CD4-positive, alpha-beta T cell (primary cell): Measurements from ENCODE around the gene PROSER2. TPM values are rescaled to one million over a fixed set of nuclear protein-coding genes. Genes with fewer than 3 reads are reported as not detected.

Experiments used
- ATAC-seq: fragments of 200-7000 bp; cut with Tn5 transposase; one replicate; pipeline ENCODE4 v1.10.0; 2022; ENCODE audit warnings: mild to moderate bottlenecking; ENCODE audit not compliant: poor library complexity
- CTCF ChIA-PET: fragments of 350-600 bp; sonication (Branson Sonifier 250); formaldehyde crosslinking; loops from one replicate; lab custom pipeline; 2021; ENCODE audit warnings: antibody characterized with exemption, inconsistent platforms; lab: Charles Lee
- POLR2A ChIA-PET: fragments of 350-600 bp; sonication (Branson Sonifier 250); formaldehyde crosslinking; loops from one replicate; lab custom pipeline; 2021; ENCODE audit warnings: antibody characterized with exemption, inconsistent platforms; lab: Charles Lee
- DNase-seq, 14 experiments: peaks; one replicate each; pipeline ENCODE4 v3.0.0-alpha.2; 2013 to 2020; ENCODE audit warnings: mixed read lengths in 2 of 14
- H3K27ac ChIP-seq, 2 donors: one replicate each; pipeline versions ENCODE4 v1.5.1 to v1.7.0; 2013; ENCODE audit warnings: low read length in 2 of 2, low read depth in 1 of 2, mild to moderate bottlenecking in 1 of 2
- H3K27me3 ChIP-seq, 2 experiments: 1 replicate in 1 of 2; 2 replicates in 1 of 2; pipeline versions ENCODE4 v1.6.1 to v1.7.0; 2013; ENCODE audit warnings: low read length in 2 of 2, control low read depth in 1 of 2, mild to moderate bottlenecking in 1 of 2, moderate library complexity in 1 of 2; ENCODE audit not compliant: insufficient read depth in 2 of 2, control insufficient read depth in 1 of 2
- H3K36me3 ChIP-seq: one replicate; pipeline ENCODE4 v1.6.1; 2013; ENCODE audit warnings: low read length, control low read depth; ENCODE audit not compliant: insufficient read depth
- H3K4me1 ChIP-seq: one replicate; pipeline ENCODE4 v1.6.1; 2013; ENCODE audit warnings: low read length, control low read depth; ENCODE audit not compliant: insufficient read depth
- H3K4me3 ChIP-seq: one replicate; pipeline ENCODE4 v1.5.1; 2013; ENCODE audit warnings: mild to moderate bottlenecking, low read length, moderate library complexity
- H3K9me3 ChIP-seq, 2 experiments: 1 replicate in 1 of 2; 2 replicates in 1 of 2; pipeline versions ENCODE4 v1.6.1 to v1.7.0; 2013; ENCODE audit warnings: low read length in 2 of 2, mild to moderate bottlenecking in 2 of 2, control low read depth in 1 of 2, moderate library complexity in 1 of 2; ENCODE audit not compliant: control insufficient read depth in 1 of 2, insufficient read depth in 1 of 2
- H3K27ac Mint-ChIP-seq: one replicate; pipeline ENCODE4 v1.8.0; 2020; ENCODE audit warnings: mixed read lengths
- H3K27me3 Mint-ChIP-seq: one replicate; pipeline ENCODE4 v1.8.0; 2021; ENCODE audit warnings: mixed read lengths
- H3K36me3 Mint-ChIP-seq: one replicate; pipeline ENCODE4 v1.8.0; 2021; ENCODE audit warnings: low read depth, mixed read lengths
- H3K4me1 Mint-ChIP-seq: one replicate; pipeline ENCODE4 v1.8.0; 2021; ENCODE audit warnings: low read depth, mixed read lengths
- H3K4me3 Mint-ChIP-seq: one replicate; pipeline ENCODE4 v1.8.0; 2020; ENCODE audit warnings: mild to moderate bottlenecking, mixed read lengths
- H3K9me3 Mint-ChIP-seq: one replicate; pipeline ENCODE4 v1.8.0; 2020; ENCODE audit warnings: mixed read lengths
- CTCF ChIP-seq: fragments of 200-600 bp; IDR thresholded peaks from one replicate; pipeline ENCODE4 v1.8.0; 2022; ENCODE audit warnings: antibody characterized with exemption, mild to moderate bottlenecking
- intact Hi-C, 2 experiments: fragments of 100-400 bp; cut with DNase I in 1 of 2; cut with micrococcal nuclease in 1 of 2; formaldehyde crosslinking; loops; one replicate each; pipeline versions ENCODE4 v1.15.1 to v1.9.0; 2023 to 2025; cut with DNase I, micrococcal nuclease
- total RNA-seq, 174 experiments: library from RNA in 2 of 174; stranded (reverse) in 2 of 174; gene quantifications; one replicate each; pipeline ENCODE4 v1.2.3 and lab custom pipeline; 2021 to 2026

The PROSER2 gene
- total RNA-seq, 2 experiments from 2014 or later = 1.1 TPM

DNA sequence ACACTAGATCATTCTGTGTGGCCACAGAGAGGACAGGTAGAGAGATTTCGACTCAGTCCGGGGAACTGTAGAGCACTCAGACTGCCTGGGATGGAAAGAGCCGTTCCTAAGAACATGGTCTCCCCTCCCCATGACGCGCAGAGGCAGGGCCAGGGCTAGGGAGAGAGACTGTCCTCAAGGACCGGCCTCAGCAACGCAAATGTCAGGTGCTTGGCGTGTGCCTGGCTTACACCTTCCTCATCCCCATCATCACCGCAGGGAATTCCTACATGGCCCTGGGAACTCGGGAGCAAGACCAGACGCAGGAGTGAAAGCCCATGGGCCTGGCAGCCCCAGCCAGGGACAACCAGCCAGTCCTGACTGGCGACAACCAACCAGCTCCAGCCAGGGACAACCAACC, 55.6 kb downstream of the PROSER2 start:
- no peaks in the 10 kb centered on the region for H3K27me3 Mint-ChIP-seq
- peaks cover 4% of the 10 kb centered on the region for H3K4me1 Mint-ChIP-seq
- Histone ChIP-seq H3K4me1 (peaks cover 36% of the 10 kb centered on the region), H3K4me3 (no peak overlapping the region), H3K27me3 (no peaks in the 10 kb centered on the region), H3K36me3 (no peaks in the 10 kb centered on the region), H3K27ac (no peak overlapping the region), H3K9me3 (no peaks in the 10 kb centered on the region)
- H3K4me3 Mint-ChIP-seq = no peak overlapping the region
- H3K27ac Mint-ChIP-seq = no peak overlapping the region
- intact Hi-C loops = no loop called here
- CTCF ChIA-PET = no interaction called here
- no peaks in the 10 kb centered on the region for H3K9me3 Mint-ChIP-seq
- H3K36me3 Mint-ChIP-seq = no peaks in the 10 kb centered on the region
- ATAC-seq (no peak), DNase-seq (no peak)
- TF ChIP-seq CTCF = no peak
- POLR2A ChIA-PET = no interaction called here

- Histone ChIP-seq H3K36me3 (no peaks in the 10 kb centered on the region), H3K9me3 (no peaks in the 10 kb centered on the region), H3K4me3 (no peak overlapping the region), H3K27me3 (no peaks in the 10 kb centered on the region), H3K4me1 (peaks cover 29% of the 10 kb centered on the region), H3K27ac (no peak overlapping the region)
- ChIA-PET POLR2A (no interaction called here), CTCF (no interaction called here)
- no peak for TF ChIP-seq CTCF
- Mint-ChIP-seq H3K27ac (no peak overlapping the region), H3K9me3 (no peaks in the 10 kb centered on the region), H3K36me3 (no peaks in the 10 kb centered on the region), H3K4me3 (no peak overlapping the region), H3K4me1 (peaks cover 1% of the 10 kb centered on the region), H3K27me3 (no peaks in the 10 kb centered on the region)
- DNase-seq (no peak), ATAC-seq (no peak)
- intact Hi-C loops = no loop called here
Observed at GRCh38 chr10:11879387-11880094, 56.4 kb downstream of the PROSER2 start.

DNA sequence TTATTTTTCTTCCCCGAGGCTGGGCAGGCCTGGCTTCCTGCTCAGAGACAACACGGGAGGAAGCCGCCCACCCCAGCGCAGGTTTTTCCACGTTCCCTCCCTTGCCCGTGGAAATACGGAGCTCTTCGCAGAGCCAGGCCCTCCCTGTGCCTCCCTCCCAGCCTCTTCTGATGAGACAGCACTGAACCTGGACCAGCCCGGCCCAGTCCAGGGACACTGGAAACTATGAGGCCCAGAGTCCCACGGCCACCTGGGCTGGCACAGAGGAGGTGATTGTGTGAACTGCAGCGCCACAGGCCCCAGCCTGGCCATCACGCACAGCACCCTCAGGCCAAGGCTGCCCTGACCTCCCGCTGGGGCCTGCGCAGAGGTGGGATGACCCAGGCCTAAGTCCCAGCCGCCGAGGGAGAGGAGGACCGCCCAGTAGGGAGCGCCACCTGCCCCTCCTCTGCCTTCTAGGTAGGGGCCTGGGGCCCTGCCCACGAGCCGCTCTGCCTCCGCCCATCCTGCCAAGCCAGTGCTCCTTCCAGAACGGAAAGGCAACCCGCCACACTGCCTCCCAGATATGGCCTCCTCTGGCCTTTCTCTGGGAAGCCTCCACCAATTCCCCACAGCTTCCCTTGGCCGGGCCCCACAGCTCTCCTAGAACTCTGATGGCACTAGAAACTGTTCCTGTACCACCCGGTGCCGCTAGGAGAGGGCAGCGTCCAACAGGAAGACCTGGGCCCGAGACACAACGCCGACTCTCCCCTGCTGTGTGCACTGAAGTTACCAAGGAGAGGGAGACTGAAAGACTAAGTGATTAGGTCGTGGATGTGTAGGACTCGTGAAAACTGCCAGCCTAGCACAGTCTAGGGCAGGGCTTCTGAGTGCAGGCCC, 57.2 kb downstream of the PROSER2 start:
- no peak for ATAC-seq
- Mint-ChIP-seq H3K27ac (no peak overlapping the region), H3K4me3 (no peak overlapping the region), H3K9me3 (no peaks in the 10 kb centered on the region), H3K36me3 (no peaks in the 10 kb centered on the region), H3K27me3 (no peaks in the 10 kb centered on the region), H3K4me1 (no peaks in the 10 kb centered on the region)
- DNase-seq = no peak
- TF ChIP-seq CTCF = no peak
- POLR2A ChIA-PET = no interaction called here
- Histone ChIP-seq H3K27me3 (no peaks in the 10 kb centered on the region), H3K9me3 (no peaks in the 10 kb centered on the region), H3K36me3 (no peaks in the 10 kb centered on the region), H3K4me3 (no peak overlapping the region), H3K4me1 (peaks cover 20% of the 10 kb centered on the region), H3K27ac (no peak overlapping the region)
- CTCF ChIA-PET = no interaction called here
- intact Hi-C loops = no loop called here
